K562 (cell line): Measurements from ENCODE around the gene ARHGAP4. TPM values are rescaled to one million over a fixed set of nuclear protein-coding genes. Genes with fewer than 3 reads are reported as not detected.
A peak's percentile ranks its signal among the peaks of the same experiment; 100 is the strongest.

ENCODE experiments used
- MGA ChIP-seq: fragments of 450-650 bp; IDR thresholded peaks from 2 replicates; pipeline ENCODE4 v1.6.1; 2016; ENCODE audit warnings: mild to moderate bottlenecking, moderate library complexity
- polyA plus RNA-seq, 8 experiments: library from polyadenylated mRNA; depleted of rRNA in 4 of 8; stranded (reverse) in 5 of 8; unstranded in 3 of 8; fragments of >200 nt; fragmentation: Nextera tagmentation in 2 of 8; fragmentation: Illumina TruSeq in 1 of 8; extraction: Ambion mirVana in 2 of 8; extraction: Trizol in 1 of 8; gene quantifications; 2 replicates each; pipeline versions ENCODE4 v1.2.1 to v1.2.3, GENCODE V29; 2011 to 2014; ENCODE audit warnings: inconsistent platforms in 1 of 8, missing spikeins in 1 of 8
- total RNA-seq, 7 experiments: library from RNA; depleted of rRNA in 6 of 7; stranded (reverse); fragments of >200 nt in 6 of 7; fragmentation: Illumina TruSeq in 2 of 7; extraction: Trizol in 2 of 7; gene quantifications; 2 replicates each; pipeline versions ENCODE4 v1.2.1 to v1.2.3, GENCODE V29; 2011 to 2021; ENCODE audit warnings: low replicate concordance in 1 of 7

ARHGAP4 gene
- total and polyA plus RNA-seq, 9 of the 15 experiments (the other 6 are each of a cell fraction or from before 2014, with no cell fraction given) = 0.30 to 81.8 (median 13.5) TPM

GRCh38 chrX:153925739-153926551, at the start of gene ARHGAP4 (continued):
- peak; percentile 77 for TF ChIP-seq MGA
